Medulla oblongata (tissue), 1 donor: Measurements from ENCODE around the gene COL28A1.
"Not testable (repeated sequence)": the region's sequence is repeated elsewhere in the genome, so short reads cannot be mapped to it uniquely, and the experiment has no call there.

Experiments
- DNase-seq: peaks from one replicate; pipeline ENCODE4 v3.0.0-alpha.2; 2015; ENCODE audit errors: extremely low spot score

The COL28A1 gene

GRCh38 chr7:7561591-7561990, 25.9 kb upstream of the COL28A1 start:
- DNase-seq, result not testable (repeated sequence)

GRCh38 chr7:7557252-7557651, 21.6 kb upstream of the COL28A1 start:
- DNase-seq, result no peak

GRCh38 chr7:7556852-7557251, 21.2 kb upstream of the COL28A1 start:
- no peak for DNase-seq

- no peak for DNase-seq
Measured at GRCh38 chr7:7554649-7555575, 19.2 kb upstream of the COL28A1 start.

- no peak for DNase-seq
Measured at GRCh38 chr7:7554021-7554432, 18.4 kb upstream of the COL28A1 start.

GRCh38 chr7:7553386-7553785, 17.7 kb upstream of the COL28A1 start:
- DNase-seq, result no peak

- no peak for DNase-seq
Measured at GRCh38 chr7:7552199-7552598, 16.5 kb upstream of the COL28A1 start.

- no peak for DNase-seq
Measured at GRCh38 chr7:7550663-7551062, 15.0 kb upstream of the COL28A1 start.

GRCh38 chr7:7548407-7548806, 12.7 kb upstream of the COL28A1 start:
- no peak for DNase-seq

- no peak for DNase-seq
Measured at GRCh38 chr7:7542251-7542835, 6.7 kb upstream of the COL28A1 start.

- no peak for DNase-seq
Measured at GRCh38 chr7:7539711-7540110, 4.0 kb upstream of the COL28A1 start.

- no peak for DNase-seq
Measured at GRCh38 chr7:7539152-7539551, 3.5 kb upstream of the COL28A1 start.

GRCh38 chr7:7537711-7538110, 2.0 kb upstream of the COL28A1 start:
- DNase-seq, result no peak

GRCh38 chr7:7536396-7537019, 835 bp upstream of the COL28A1 start:
- no peak for DNase-seq

- DNase-seq, result no peak
Measured at GRCh38 chr7:7533831-7534430, 1.7 kb downstream of the COL28A1 start.

GRCh38 chr7:7529328-7529727, 6.3 kb downstream of the COL28A1 start:
- no peak for DNase-seq

GRCh38 chr7:7527047-7527446, 8.6 kb downstream of the COL28A1 start:
- DNase-seq, result no peak

- no peak for DNase-seq
Measured at GRCh38 chr7:7526006-7526405, 9.7 kb downstream of the COL28A1 start.

- DNase-seq, result no peak
Measured at GRCh38 chr7:7524121-7524520, 11.6 kb downstream of the COL28A1 start.

- DNase-seq, result no peak
Measured at GRCh38 chr7:7522421-7522820, 13.3 kb downstream of the COL28A1 start.

GRCh38 chr7:7521259-7521658, 14.4 kb downstream of the COL28A1 start:
- DNase-seq, result no peak

GRCh38 chr7:7519528-7519927, 16.1 kb downstream of the COL28A1 start:
- no peak for DNase-seq
